Ishikawa (cell line): ENCODE results near the gene ANO6.

ENCODE experiments used
- FOXM1 ChIP-seq: IDR thresholded peaks from 2 replicates; pipeline ENCODE4 v1.6.1; 2012; ENCODE audit warnings: low read depth, borderline replicate concordance
- RAD21 ChIP-seq: IDR thresholded peaks from 2 replicates; pipeline ENCODE4 v1.6.1; 2012; ENCODE audit warnings: low read depth
- TF ChIP-seq, protein P1 (sequence below): IDR thresholded peaks from 2 replicates; pipeline ENCODE4 v1.6.1; 2012; ENCODE audit warnings: low read depth, mild to moderate bottlenecking
- TF ChIP-seq, protein P2 (sequence below): IDR thresholded peaks from 2 replicates; pipeline ENCODE4 v1.6.1; 2012

DNA sequence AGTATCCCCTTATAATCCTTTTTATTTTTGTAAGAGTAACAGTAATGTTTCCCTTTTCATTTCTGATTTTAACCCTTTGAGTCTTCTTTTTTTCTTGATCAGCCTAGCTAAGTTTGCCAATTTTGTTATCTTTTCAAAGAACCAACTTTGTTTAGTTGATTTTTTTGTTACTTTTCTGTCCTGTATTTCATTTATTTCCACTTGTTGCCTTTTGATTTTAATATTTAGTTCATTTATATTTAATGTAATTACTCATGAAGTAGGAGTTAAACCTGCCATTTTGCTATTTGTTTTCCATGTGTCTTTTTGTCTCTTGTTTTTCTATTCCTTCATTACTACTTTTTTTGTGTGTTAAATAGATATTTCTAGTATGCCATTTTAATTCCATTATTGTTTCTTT, 146.4 kb downstream of the ANO6 start:
- TF ChIP-seq, protein P1, sequence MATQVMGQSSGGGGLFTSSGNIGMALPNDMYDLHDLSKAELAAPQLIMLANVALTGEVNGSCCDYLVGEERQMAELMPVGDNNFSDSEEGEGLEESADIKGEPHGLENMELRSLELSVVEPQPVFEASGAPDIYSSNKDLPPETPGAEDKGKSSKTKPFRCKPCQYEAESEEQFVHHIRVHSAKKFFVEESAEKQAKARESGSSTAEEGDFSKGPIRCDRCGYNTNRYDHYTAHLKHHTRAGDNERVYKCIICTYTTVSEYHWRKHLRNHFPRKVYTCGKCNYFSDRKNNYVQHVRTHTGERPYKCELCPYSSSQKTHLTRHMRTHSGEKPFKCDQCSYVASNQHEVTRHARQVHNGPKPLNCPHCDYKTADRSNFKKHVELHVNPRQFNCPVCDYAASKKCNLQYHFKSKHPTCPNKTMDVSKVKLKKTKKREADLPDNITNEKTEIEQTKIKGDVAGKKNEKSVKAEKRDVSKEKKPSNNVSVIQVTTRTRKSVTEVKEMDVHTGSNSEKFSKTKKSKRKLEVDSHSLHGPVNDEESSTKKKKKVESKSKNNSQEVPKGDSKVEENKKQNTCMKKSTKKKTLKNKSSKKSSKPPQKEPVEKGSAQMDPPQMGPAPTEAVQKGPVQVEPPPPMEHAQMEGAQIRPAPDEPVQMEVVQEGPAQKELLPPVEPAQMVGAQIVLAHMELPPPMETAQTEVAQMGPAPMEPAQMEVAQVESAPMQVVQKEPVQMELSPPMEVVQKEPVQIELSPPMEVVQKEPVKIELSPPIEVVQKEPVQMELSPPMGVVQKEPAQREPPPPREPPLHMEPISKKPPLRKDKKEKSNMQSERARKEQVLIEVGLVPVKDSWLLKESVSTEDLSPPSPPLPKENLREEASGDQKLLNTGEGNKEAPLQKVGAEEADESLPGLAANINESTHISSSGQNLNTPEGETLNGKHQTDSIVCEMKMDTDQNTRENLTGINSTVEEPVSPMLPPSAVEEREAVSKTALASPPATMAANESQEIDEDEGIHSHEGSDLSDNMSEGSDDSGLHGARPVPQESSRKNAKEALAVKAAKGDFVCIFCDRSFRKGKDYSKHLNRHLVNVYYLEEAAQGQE = no peak
- TF ChIP-seq, protein P2, sequence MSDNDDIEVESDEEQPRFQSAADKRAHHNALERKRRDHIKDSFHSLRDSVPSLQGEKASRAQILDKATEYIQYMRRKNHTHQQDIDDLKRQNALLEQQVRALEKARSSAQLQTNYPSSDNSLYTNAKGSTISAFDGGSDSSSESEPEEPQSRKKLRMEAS = no peak
- TF ChIP-seq RAD21 (no peak), FOXM1 (no peak)
